A673 (cell line): ENCODE measurements around the gene GALNT2.

Experiments
- EZH2 ChIP-seq: fragments of 200-600 bp; sonication (generic); IDR thresholded peaks from 2 replicates; pipeline ENCODE4 v1.6.1; 2017; ENCODE audit warnings: borderline replicate concordance, low read depth, mild to moderate bottlenecking, mixed read lengths, antibody characterized with exemption, low read length; ENCODE audit not compliant: poor library complexity, severe bottlenecking
- TF ChIP-seq, protein P1 (sequence below): fragments of 300-800, 200-600 bp; sonication (generic); conservative IDR thresholded peaks from 2 replicates; pipeline ENCODE4 v1.5.1; 2017; ENCODE audit warnings: low read depth, mild to moderate bottlenecking, antibody characterized with exemption, low read length, moderate library complexity, mixed read lengths

DNA sequence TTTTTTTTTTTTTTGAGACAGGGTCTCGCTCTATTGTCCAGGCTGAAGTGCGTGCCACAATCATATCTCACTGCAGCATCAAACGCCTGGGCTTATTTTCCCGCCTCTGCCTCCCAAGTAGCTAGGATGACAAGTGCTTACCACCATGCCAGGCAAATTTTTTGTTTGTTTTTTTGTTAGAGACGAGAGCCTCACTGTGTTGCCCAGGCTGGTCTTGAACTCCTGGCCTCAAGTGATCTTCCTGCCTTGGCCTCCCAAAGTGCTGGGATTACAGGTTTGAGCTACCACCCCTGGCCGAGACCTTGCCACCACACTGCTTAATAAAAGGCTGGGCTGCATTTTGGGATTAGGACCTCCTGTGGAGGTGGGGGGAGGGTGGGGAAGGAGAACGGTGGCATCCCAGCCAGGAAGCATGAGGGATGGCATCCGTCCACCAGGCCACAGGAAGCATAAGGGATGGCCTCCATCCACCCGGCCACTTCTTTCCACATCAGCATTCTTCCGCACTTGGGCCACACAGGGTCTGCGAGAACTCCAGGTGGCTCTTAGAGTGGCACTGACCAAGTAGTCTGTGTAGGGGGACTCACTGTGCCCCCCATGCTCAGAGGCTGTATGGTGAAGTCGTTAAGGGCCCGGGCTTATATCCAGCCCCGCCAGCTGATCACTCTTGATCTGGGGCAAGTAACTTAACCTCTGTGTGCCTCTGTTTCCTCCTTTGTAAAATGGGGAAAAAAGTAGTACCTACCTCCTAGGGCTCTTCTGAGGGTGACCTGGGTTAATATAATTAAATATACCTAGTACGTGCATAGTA lies 75.0 kb downstream of the GALNT2 start:
- TF ChIP-seq, protein P1, sequence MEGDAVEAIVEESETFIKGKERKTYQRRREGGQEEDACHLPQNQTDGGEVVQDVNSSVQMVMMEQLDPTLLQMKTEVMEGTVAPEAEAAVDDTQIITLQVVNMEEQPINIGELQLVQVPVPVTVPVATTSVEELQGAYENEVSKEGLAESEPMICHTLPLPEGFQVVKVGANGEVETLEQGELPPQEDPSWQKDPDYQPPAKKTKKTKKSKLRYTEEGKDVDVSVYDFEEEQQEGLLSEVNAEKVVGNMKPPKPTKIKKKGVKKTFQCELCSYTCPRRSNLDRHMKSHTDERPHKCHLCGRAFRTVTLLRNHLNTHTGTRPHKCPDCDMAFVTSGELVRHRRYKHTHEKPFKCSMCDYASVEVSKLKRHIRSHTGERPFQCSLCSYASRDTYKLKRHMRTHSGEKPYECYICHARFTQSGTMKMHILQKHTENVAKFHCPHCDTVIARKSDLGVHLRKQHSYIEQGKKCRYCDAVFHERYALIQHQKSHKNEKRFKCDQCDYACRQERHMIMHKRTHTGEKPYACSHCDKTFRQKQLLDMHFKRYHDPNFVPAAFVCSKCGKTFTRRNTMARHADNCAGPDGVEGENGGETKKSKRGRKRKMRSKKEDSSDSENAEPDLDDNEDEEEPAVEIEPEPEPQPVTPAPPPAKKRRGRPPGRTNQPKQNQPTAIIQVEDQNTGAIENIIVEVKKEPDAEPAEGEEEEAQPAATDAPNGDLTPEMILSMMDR = no peak
- TF ChIP-seq EZH2 = no peak
